OCI-LY1 (cell line): Measurements from ENCODE around the gene SERF2.

Experiments used
- EZH2 ChIP-seq: fragments of 200-600 bp; sonication (generic), shearing (Covaris generic); IDR thresholded peaks from 2 replicates; pipeline ENCODE4 v1.8.0; 2017; ENCODE audit warnings: borderline replicate concordance, mixed run types, mild to moderate bottlenecking, antibody characterized with exemption, low read length, moderate library complexity, mixed read lengths
- TF ChIP-seq, protein P1 (sequence below): fragments of 200-600 bp; sonication (generic), shearing (Covaris generic); IDR thresholded peaks from 2 replicates; pipeline ENCODE4 v1.5.1; 2017; ENCODE audit warnings: mild to moderate bottlenecking, antibody characterized with exemption, low read length, moderate library complexity, mixed read lengths

DNA sequence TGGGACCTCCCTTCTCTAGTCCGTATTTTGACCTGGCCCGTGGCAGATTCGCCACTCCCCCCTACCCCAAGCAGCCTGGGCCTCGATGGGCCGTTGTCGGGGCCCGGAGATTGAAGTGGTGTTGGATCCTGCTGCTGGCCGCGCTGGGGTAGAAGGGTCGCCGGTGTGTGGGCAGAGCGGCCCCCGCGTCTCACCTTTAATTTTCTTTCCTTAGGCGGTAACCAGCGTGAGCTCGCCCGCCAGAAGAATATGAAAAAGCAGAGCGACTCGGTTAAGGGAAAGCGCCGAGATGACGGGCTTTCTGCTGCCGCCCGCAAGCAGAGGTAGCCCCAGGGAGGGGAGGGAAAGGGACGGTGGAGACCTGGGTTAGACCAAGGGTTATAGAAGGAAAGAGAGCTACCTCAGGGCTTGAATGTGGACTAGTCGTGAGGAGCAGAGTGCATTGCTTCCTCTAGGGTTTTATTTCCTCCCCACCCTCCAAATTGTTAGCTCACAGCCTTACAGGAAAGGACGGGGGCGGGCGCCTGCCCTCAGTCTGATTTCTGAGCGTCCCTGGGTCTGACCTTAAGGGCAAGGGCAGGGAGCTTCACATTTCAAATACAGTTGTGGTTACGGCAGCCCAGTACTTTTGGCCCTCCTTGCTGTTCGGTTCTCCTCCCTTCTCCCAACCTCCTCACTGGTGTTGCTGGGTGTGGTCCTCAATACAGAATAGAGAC, 799 bp downstream of the SERF2 start:
- TF ChIP-seq, protein P1, sequence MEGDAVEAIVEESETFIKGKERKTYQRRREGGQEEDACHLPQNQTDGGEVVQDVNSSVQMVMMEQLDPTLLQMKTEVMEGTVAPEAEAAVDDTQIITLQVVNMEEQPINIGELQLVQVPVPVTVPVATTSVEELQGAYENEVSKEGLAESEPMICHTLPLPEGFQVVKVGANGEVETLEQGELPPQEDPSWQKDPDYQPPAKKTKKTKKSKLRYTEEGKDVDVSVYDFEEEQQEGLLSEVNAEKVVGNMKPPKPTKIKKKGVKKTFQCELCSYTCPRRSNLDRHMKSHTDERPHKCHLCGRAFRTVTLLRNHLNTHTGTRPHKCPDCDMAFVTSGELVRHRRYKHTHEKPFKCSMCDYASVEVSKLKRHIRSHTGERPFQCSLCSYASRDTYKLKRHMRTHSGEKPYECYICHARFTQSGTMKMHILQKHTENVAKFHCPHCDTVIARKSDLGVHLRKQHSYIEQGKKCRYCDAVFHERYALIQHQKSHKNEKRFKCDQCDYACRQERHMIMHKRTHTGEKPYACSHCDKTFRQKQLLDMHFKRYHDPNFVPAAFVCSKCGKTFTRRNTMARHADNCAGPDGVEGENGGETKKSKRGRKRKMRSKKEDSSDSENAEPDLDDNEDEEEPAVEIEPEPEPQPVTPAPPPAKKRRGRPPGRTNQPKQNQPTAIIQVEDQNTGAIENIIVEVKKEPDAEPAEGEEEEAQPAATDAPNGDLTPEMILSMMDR = no peak
- TF ChIP-seq EZH2 = no peak
